Nephron progenitor cell (in vitro differentiated cells): ENCODE data around the gene ADD1.

ENCODE experiments used
- DNase-seq: peaks from one replicate; pipeline ENCODE4 v3.0.0; 2021
- H3K27ac Mint-ChIP-seq: 2 replicates; pipeline ENCODE4 v1.8.0; 2021; ENCODE audit warnings: mild to moderate bottlenecking, moderate library complexity, mixed read lengths
- H3K27me3 Mint-ChIP-seq: 2 replicates; pipeline ENCODE4 v1.8.0; 2021; ENCODE audit warnings: mild to moderate bottlenecking, low read depth, mixed read lengths; ENCODE audit not compliant: poor library complexity
- H3K36me3 Mint-ChIP-seq: 2 replicates; pipeline ENCODE4 v1.8.0; 2021; ENCODE audit warnings: low read depth, mixed read lengths
- H3K4me1 Mint-ChIP-seq: 2 replicates; pipeline ENCODE4 v1.8.0; 2021; ENCODE audit warnings: mixed read lengths
- H3K4me3 Mint-ChIP-seq: 2 replicates; pipeline ENCODE4 v1.8.0; 2021; ENCODE audit warnings: mild to moderate bottlenecking, moderate library complexity, mixed read lengths
- H3K9me3 Mint-ChIP-seq: 2 replicates; pipeline ENCODE4 v1.8.0; 2021; ENCODE audit warnings: mild to moderate bottlenecking, moderate library complexity, mixed read lengths
- CTCF ChIP-seq: fragments of 200-600 bp; sonication (generic); IDR thresholded peaks from 2 replicates; pipeline ENCODE4 v1.5.0; 2021; ENCODE audit warnings: antibody characterized with exemption

The ADD1 gene

GRCh38 chr4:2825740-2826139 is 17.9 kb upstream of the ADD1 start:
- DNase-seq: no peak
- Mint-ChIP-seq H3K4me3 (no peak overlapping the region), H3K27me3 (no peaks in the 10 kb centered on the region), H3K9me3 (no peaks in the 10 kb centered on the region), H3K27ac (peak overlapping the region; percentile 51), H3K36me3 (peaks cover 22% of the 10 kb centered on the region), H3K4me1 (no peaks in the 10 kb centered on the region)
- TF ChIP-seq CTCF: no peak

- H3K27me3 Mint-ChIP-seq: no peaks in the 10 kb centered on the region
- peaks cover 22% of the 10 kb centered on the region for H3K36me3 Mint-ChIP-seq
- no peak for TF ChIP-seq CTCF
- no peak overlapping the region for H3K4me3 Mint-ChIP-seq
- DNase-seq: no peak
- H3K9me3 Mint-ChIP-seq: no peaks in the 10 kb centered on the region
- H3K27ac Mint-ChIP-seq: peak overlapping the region; percentile 62
- H3K4me1 Mint-ChIP-seq: no peaks in the 10 kb centered on the region
Observed at GRCh38 chr4:2827071-2827873, 16.4 kb upstream of the ADD1 start.

DNA sequence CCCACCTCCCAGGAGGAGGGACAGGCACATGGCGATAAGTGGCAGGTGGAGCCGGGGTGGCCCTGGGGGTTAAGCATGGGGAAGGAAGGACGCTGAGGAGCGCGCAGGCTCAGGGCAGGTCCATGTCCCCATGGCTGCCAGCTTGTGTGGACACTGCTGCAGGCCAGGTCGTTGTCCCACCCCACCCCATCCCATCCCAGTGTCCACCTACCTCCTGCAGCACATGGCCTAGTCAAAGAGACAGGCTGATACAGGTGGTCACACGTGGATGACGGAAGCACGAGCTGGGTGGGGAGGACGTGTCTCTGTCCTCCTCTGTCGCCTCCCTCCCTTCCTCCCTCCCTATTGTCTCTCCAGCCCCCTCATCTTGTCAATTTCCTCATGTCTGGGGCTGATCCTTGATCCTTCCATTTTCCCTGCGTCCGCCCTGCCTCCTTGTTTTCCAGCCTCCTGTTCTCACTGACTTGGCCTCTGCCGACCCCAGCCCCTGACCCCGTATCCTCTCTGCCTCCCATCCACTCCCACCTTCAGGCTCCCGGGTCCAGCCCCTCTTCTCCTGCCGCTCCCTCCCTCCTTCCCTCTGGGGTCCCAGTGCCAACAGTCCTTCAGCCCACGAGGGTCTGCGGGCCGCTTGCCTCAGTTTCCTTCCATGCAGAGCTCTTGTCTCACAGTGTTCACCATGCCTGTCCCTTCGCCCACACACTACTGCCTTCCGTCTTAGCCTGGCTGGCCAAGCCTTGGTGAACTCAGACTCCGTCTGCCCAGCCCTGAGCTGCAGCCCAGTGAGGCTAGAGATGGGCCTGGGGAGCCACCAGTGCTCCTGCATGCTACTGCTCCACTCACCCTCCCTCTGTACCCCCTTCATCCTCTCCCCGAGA is 15.5 kb upstream of the ADD1 start:
- TF ChIP-seq CTCF: no peak
- Mint-ChIP-seq H3K9me3 (no peaks in the 10 kb centered on the region), H3K4me1 (no peaks in the 10 kb centered on the region), H3K27ac (peak overlapping the region; percentile 45), H3K4me3 (no peak overlapping the region), H3K36me3 (peaks cover 22% of the 10 kb centered on the region), H3K27me3 (no peaks in the 10 kb centered on the region)
- no peak for DNase-seq

- no peak overlapping the region for H3K4me3 Mint-ChIP-seq
- DNase-seq: no peak
- TF ChIP-seq CTCF: no peak
- H3K4me1 Mint-ChIP-seq: no peaks in the 10 kb centered on the region
- H3K36me3 Mint-ChIP-seq: peaks cover 22% of the 10 kb centered on the region
- no peaks in the 10 kb centered on the region for H3K27me3 Mint-ChIP-seq
- H3K27ac Mint-ChIP-seq: peak overlapping the region; percentile 54
- H3K9me3 Mint-ChIP-seq: no peaks in the 10 kb centered on the region
Observed at GRCh38 chr4:2828758-2829181, 14.9 kb upstream of the ADD1 start.

GRCh38 chr4:2829321-2829932 is 14.2 kb upstream of the ADD1 start:
- H3K27ac Mint-ChIP-seq: no peak overlapping the region
- H3K4me3 Mint-ChIP-seq: no peak overlapping the region
- DNase-seq: no peak
- H3K27me3 Mint-ChIP-seq: no peaks in the 10 kb centered on the region
- H3K4me1 Mint-ChIP-seq: no peaks in the 10 kb centered on the region
- TF ChIP-seq CTCF: no peak
- no peaks in the 10 kb centered on the region for H3K9me3 Mint-ChIP-seq
- peaks cover 22% of the 10 kb centered on the region for H3K36me3 Mint-ChIP-seq
